DLD1 (cell line): ENCODE results near the gene RBM38.

ENCODE experiments used
- in situ Hi-C: cut with HindIII; loops from 2 replicates; pipeline ENCODE4 v1.10.0; 2017; ENCODE audit warnings: low sequenced_read_pairs

RBM38 gene

DNA sequence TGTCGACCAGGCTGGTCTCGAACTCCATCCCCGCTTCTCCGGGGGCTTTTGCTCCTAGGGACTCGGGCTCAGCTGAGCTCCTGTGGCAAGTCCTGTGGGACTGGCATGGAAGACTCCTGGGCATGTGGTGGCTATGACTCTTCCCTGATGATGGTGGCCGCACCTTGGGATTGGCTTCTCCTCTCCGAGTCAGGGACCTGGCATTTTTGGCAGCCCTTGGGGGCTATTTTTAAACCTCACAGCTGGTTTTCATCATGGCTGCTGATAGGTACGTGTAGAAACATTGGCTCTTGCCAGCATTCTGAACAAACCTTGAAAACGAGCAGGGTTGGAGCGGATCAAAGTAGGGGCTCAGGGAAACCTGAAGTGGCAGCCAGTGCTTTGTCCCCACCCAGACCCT lies 54.1 kb downstream of the RBM38 start:
- in situ Hi-C loops, result no loop called here

DNA sequence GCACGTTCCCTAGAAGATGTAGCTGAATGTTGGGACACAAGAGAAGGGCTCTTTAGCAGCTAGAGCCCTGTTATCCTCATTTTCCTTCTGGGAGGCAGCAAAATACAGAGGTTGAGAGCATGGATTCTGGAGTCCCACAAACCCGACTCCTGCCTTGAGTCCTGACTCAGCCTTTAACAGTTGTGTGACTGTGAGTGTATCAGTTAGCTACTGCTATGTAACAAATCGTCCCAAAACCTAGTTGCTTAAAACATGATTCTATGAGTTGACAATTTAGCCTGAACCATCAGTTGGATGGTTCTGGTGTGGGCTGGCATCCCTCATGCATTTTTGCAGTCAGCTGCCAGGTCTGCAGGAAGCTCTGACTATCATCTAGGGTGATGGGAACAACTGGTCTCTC lies 54.6 kb downstream of the RBM38 start:
- in situ Hi-C loops, result no loop called here

DNA sequence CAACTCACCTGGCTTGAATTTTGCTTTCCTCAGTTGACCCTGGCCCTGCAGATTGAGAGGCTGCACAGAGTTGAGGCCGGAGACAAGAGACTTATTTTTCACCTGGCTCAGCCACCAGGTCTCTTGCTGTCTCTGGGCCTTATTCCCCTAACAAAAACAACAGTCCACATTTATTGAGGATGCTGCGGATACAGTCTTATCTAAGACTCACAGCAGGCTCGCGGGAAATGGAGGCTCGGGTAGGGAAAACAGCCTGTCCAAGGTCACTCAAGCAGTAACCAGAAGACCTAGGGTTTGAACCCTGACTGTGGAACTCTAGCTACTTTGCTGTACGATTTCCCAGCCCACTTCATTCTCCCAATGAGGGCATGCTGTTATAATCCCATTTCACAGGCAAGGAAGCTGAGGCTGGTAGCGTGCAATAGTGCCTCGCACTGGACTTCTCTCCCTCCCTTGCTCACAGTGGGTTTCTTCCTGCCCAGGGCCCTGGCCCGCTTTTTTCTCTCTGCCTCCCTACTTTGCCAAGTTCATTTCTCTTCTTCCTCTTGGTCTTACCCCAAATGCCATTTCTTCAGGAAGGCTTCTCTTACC lies 57.7 kb downstream of the RBM38 start:
- in situ Hi-C loops, result no loop called here

DNA sequence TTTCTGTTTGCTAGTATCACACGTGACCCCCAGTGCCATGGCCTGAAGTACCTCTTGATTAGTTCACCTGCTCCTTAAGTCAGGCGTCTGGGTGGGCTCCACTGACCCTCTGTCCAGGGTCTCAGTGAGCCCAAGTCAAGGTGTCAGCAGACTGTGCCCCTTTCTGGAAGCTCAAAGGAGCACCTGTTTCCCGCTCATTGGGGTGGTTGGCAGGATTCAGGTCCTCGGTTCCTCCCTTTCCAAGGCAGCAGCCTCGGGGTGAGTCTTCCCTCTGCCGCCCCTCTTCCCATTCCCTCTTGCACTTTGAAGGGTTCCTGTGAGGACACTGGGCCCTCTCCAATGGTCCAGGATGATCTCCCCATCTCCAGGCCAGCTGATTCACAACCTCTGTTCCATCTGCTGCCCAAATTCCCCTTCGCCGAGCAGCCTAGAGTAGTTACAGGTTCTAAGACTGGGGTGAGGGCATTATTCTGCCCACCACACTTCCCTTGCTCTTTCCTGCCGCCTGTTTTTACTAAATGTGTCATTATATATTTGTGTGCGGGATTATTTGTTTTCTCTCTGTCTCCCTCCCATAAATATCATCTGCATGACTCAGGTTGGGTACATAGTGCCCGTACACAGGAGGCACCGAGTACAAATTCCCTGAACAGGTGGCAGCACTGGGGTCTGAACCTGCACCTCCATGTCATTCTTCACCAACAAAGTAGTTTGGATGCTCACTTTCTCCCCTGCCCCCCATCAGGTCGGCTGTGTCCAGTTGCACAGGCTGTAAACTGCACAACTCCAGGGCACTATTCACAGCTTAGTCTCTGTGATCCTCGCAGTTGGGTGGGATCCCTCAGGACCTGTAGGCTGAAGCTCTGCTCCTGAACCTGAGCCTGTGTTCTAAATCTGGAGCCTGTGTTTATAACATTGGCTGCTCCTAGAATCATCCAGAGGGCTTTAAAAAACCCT lies 58.5 kb downstream of the RBM38 start:
- in situ Hi-C loops, result no loop called here

DNA sequence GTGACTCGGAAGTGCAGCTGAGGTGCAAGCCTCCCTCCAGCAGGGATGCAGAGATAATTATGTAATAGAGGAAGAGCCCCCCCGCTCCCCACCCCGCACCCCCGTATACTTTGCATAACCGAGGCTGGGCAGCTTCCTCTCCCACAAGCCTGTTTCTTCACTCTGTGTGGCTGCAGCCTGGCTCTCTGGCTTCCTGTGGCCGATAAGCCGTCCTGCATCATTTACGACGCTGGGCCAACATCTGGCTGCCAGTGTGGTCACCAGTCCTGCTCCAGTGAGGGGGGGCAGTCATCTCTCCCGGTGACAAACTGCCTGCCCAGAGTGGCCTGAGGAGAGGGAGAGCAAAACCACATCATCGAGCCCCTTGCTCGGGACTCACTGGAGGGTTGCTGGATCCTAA lies 59.2 kb downstream of the RBM38 start:
- in situ Hi-C loops, result no loop called here

DNA sequence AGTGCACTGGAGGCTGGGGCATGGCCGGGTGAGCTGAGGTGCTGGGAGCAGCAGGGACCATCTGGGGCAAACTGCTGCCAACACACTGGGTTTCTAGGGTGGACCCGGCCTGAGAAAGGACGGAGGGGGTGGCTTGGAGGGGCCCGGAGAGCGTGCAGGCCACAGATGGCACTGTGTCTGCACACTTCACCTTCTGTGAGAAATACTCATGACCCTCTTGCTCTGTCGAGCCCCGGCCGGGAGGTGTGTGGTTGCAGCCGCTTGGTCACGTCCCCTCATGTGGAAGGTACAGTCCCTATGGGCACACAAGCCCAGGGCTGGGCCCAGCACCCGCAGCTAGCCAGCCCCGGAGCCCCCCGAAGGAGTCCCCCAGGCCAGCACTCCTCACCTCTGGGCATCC lies 59.7 kb downstream of the RBM38 start:
- in situ Hi-C loops, result no loop called here

DNA sequence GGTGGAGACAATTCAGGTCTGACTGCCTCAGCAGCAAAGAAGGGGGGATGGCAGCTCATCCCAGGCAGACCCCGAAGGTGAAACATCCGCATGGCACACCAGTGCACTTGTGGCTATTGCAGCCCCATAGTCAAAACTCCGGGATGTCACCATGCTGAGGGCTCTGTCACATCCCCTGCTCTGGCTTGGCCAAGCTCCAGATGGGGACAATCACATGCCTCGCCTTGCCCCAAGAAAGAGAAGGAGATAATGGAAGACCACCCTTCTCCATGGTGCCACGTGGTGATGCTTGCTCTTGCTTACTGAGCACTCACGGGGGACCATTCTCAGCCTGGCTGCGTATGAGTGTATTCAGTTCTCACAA lies 60.2 kb downstream of the RBM38 start:
- in situ Hi-C loops, result no loop called here

DNA sequence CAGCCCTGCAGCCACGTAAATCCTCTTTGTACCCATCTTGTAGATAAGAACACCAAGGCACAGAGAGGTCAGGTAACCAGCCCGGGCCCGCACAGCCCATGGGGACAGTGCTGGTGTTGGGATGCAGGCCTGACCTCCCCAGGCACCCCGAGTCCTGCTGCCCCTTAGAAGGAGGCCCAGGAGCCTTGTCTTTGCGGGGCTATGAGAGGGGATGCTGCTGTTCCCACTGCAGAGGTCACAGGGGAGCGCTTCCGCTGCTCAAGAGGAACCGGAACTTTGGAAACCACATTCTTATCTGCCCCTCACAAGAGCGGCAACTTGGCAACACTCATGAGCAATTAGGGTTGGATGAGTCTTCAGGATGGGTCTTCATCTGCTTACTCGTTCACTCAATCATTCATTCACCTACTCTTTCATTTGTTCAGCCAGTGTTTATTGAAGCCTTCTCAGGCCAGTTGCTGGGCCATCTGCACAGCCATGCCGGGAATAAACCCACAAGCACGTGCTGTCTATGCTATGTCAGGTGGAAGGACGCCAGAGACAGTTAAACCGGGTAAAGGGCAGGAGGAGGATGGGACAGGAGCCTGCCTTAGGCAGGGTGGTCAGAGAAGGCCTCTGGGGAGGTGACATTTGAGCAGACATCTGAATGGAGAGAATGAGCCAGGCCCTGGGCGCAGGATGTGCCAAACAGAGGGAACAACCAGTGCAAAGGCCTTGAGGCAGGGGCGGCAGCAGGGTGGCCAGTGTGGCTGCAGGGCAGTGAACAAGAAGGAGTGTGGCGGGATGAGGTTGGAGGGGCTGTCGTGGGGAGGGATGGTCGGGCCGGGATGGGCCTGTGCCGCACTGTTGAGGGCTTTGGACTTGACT lies 60.8 kb downstream of the RBM38 start:
- in situ Hi-C loops, result no loop called here

DNA sequence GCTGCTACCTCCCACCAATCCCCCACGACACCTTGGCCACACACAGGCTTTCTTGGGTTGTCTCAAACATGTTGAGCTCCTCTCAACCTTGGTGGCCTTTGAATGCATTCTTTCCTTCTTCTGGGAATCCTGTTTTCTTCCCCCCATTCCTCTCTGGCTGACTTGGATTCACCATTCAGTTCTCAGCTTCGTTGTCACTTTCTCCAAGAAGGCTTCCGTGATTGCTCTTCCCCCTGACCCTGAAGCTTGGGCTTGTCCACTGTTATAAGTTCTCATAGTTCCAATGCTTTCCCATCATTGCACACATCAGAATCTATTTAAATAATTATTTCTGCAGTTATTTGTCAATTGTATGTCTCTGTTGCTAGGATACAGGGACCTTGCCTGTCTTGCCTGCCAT lies 64.2 kb downstream of the RBM38 start:
- in situ Hi-C loops, result no loop called here

DNA sequence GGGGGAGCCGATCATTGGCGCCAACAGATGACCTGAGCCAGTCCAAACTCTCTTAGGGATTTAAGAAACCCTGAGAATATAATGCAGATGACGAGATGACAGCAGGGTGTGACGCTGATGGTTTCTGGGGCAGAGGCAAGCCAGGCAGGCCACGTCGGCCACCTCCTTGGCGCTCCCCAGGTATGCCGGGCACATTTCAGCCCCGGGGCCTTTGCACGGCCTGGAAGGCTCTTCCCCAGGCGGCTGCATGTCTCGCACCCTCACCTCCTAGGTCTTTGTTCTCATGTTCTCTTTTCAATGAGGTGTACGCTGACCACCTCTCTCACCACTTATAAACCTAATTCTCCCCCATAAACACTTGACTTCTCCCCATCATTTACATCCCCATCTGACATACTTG lies 64.9 kb downstream of the RBM38 start:
- in situ Hi-C loops, result no loop called here

DNA sequence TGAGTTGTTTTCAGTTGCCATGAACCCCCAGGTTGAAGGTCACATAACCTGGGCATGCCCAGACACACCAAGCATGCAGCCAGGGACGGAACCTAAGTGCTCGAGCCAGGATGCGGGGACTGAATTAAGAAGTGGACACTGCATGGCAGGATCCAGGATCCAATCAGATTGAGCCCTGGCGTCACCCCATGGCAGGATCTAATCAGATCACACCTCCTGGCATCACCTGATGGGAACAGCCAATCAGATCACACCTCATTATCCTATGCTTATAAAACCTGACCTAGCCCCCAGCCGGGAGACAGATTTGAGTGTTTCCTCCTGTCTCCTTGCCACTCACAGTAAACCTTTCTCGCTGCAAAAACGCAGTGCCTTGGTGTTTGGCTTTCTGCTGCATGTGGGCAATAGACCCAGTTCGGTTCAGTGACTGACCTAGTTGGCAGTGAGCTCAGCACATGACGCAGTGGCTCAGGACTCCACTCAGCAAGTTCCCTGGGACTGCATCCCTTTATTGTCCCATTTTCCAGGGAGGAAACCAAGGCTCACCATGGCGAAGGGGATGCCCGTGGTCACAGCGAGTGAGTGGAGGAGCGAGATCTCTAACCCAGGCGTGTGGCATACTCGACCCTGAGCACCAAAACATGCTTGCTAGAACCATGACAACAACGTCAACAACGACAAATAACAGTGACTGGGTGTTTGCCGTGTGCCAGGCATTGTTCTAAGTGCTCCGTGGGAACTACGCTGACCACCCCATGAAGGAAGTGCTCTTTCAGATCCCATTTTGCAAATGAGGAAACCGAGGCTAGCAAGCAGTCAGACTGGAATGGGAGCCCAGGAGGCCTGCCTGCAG lies 66.3 kb downstream of the RBM38 start:
- in situ Hi-C loops, result no loop called here

DNA sequence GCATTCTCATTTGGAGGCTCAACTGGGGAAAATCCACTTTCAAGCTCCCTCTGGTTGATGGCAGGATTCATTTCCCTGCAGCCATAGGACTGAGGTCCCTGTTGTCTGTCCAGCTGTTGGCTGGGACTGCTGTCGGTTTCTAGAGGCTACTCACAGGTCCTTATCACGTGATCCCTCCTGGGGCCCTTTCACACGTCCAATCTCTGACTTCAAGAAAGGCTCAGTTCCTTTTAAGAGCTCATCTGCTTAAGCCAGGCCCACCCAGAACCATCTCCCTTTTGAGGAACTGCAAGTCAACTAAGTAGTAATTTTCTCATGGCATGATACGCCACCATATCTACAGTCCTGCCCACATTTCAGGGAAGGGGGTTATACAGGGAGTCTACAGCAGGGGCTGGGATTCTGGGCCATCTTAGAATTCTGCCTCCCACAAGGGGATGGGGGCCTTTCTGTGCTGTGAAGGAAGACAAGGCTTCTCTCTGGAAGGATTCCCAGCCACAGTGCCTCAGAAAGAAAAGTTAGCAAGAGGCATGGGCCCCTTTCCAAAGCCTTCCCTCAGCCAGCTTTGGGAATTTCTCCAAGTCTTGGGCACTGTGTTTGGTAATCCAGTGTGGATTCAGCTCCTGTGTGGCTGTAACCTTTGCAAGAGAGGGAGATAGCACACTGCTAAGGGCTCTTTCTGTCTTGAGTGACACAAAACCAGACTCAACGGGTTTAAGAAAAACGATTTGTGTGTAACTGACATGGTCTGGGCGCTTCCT lies 67.4 kb downstream of the RBM38 start:
- in situ Hi-C loops, result no loop called here
